ENCODE results near the gene TGFB3. TPM values are rescaled to one million over a fixed set of nuclear protein-coding genes. Genes with fewer than 3 reads are reported as not detected.

Gene TGFB3
- total and polyA plus RNA-seq, 4 donors, result 2.1 to 5.8 (median 3.2) TPM

DNA sequence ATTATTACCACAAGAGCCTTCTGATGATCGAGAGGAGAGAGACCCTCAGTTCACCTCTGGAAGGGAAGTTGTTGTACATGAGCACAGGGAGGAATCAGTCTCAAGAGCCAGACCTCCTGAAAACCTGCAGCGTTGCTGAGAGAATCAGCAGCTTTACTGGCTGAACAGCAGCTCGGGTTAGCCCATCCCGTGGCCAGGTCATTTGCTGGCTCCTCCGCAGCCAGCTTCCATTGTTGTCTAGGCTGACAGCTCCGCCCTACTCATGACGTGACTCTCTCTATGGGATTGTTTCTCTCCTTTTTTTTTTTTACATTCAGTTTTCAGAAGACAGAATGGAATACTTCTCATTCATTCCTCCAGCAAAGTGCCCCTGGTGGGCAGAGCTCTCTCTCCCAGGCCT lies 69.9 kb downstream of the TGFB3 start:
- DNase-seq (ENCODE audit: low spot score), result no peak
- TF ChIP-seq FOXA2 (IDR thresholded peaks at IDR 0.05), result no peak
- TF ChIP-seq SP1 (IDR thresholded peaks at IDR 0.05), result no peak
- no peaks in the 10 kb centered on the region for H3K27me3 ChIP-seq (ENCODE audit: control insufficient read depth in 4 of 4, insufficient read depth in 4 of 4, low read length in 3 of 4)
- no peak overlapping the region for H3K9ac ChIP-seq (ENCODE audit: low read depth in 1 of 2, low read length in 2 of 2)
- no peak overlapping the region for H3K4me3 ChIP-seq (ENCODE audit: low read depth in 1 of 3, low read length in 3 of 3)
- H3K9me3 ChIP-seq (ENCODE audit: control insufficient read depth in 4 of 4, low read length in 3 of 4), result no peaks in the 10 kb centered on the region
- H3K36me3 ChIP-seq (ENCODE audit: control insufficient read depth in 4 of 4, insufficient read depth in 3 of 4, low read depth in 1 of 4, low read length in 3 of 4), result peaks cover 0 to 2% (median 0%) of the 10 kb centered on the region in 4 donors
- no peaks in the 10 kb centered on the region for H3K4me1 ChIP-seq (ENCODE audit: control insufficient read depth in 4 of 4, insufficient read depth in 4 of 4, low read length in 3 of 4)
- 84% methylated on average over 7 of the region's 7 CpGs for WGBS
- no peak overlapping the region for H3K27ac ChIP-seq (ENCODE audit: low read depth in 1 of 2, low read length in 2 of 2)

DNA sequence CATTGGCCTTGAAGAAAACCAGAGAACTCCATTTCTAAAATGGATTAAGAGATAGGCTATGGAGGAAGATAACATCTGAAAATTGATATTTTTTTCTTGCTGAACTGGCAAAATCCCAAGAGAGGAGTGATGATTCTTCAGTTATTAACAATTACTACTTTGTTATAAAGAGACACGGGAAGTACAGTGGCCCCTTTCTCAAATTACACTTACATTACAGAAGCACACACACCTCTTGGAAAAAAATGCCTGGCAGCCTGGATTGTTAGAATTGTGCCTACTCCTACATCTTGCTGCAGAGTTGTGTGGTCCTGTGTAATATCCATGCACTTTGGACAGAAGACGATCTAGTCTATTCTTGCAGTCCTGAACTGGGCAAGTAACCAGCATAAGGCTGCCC lies 71.7 kb downstream of the TGFB3 start:
- H3K4me3 ChIP-seq (ENCODE audit: low read depth in 1 of 3, low read length in 3 of 3), result no peak overlapping the region
- TF ChIP-seq SP1 (IDR thresholded peaks at IDR 0.05), result no peak
- TF ChIP-seq JUND (IDR thresholded peaks at IDR 0.05), result no peak
- no peak for TF ChIP-seq RAD21 (IDR thresholded peaks at IDR 0.05)
- TF ChIP-seq EGR1 (IDR thresholded peaks at IDR 0.05; ENCODE audit: low read depth in 2 of 2), result no peak
- TF ChIP-seq, protein P1, sequence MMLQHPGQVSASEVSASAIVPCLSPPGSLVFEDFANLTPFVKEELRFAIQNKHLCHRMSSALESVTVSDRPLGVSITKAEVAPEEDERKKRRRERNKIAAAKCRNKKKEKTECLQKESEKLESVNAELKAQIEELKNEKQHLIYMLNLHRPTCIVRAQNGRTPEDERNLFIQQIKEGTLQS (IDR thresholded peaks at IDR 0.05), result no peak
- no peaks in the 10 kb centered on the region for H3K4me1 ChIP-seq (ENCODE audit: control insufficient read depth in 4 of 4, insufficient read depth in 4 of 4, low read length in 3 of 4)
- no peak overlapping the region for H3K27ac ChIP-seq (ENCODE audit: low read depth in 1 of 2, low read length in 2 of 2)
- no peak for DNase-seq (ENCODE audit: low spot score)
- no peaks in the 10 kb centered on the region for H3K9me3 ChIP-seq (ENCODE audit: control insufficient read depth in 4 of 4, low read length in 3 of 4)
- H3K27me3 ChIP-seq (ENCODE audit: control insufficient read depth in 4 of 4, insufficient read depth in 4 of 4, low read length in 3 of 4), result no peaks in the 10 kb centered on the region
- no peak overlapping the region for H3K9ac ChIP-seq (ENCODE audit: low read depth in 1 of 2, low read length in 2 of 2)
- peaks cover 0 to 2% (median 0%) of the 10 kb centered on the region in 4 donors for H3K36me3 ChIP-seq (ENCODE audit: control insufficient read depth in 4 of 4, insufficient read depth in 3 of 4, low read depth in 1 of 4, low read length in 3 of 4)
- WGBS, result 88% methylated on average over 2 of the region's 2 CpGs

DNA sequence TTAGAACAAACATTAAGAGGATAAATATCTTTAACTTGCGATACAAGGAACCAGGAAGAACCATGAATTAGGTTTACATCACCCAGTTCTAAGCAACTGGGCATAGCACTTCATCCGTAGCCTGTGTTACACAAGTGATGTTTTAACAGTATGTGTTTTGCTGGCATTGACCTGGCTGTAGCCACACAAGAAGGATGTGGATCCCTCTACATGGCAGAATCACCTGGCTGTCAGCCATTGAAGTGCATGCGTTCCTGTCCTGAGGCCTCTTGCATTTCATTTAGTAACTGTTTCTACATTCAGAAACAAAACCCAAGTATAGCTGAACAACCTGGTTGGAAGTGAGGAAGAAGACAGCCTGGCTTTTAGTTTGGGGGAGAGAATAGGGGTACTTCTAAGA lies 72.2 kb downstream of the TGFB3 start:
- 95% methylated on average over 3 of the region's 3 CpGs for WGBS
- DNase-seq (ENCODE audit: low spot score), result no peak
- H3K36me3 ChIP-seq (ENCODE audit: control insufficient read depth in 4 of 4, insufficient read depth in 3 of 4, low read depth in 1 of 4, low read length in 3 of 4), result peaks cover 0 to 2% (median 0%) of the 10 kb centered on the region in 4 donors
- TF ChIP-seq, protein P2, sequence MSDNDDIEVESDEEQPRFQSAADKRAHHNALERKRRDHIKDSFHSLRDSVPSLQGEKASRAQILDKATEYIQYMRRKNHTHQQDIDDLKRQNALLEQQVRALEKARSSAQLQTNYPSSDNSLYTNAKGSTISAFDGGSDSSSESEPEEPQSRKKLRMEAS (IDR thresholded peaks at IDR 0.05), result no peak
- TF ChIP-seq EGR1 (IDR thresholded peaks at IDR 0.05; ENCODE audit: low read depth in 2 of 2) (no peak), FOXA2 (IDR thresholded peaks at IDR 0.05) (no peak), HNF4A (conservative IDR thresholded peaks at IDR 0.05) (no peak), RXRA (IDR thresholded peaks at IDR 0.05) (no peak), GABPA (IDR thresholded peaks at IDR 0.05 in 1 of 2, conservative IDR thresholded peaks at IDR 0.05 in 1 of 2) (no peak), NR2F2 (IDR thresholded peaks at IDR 0.05) (no peak), TAF1 (conservative IDR thresholded peaks at IDR 0.05) (no peak), YY1 (IDR thresholded peaks at IDR 0.05) (no peak), FOXA1 (IDR thresholded peaks at IDR 0.05) (no peak), RAD21 (IDR thresholded peaks at IDR 0.05) (no peak), JUND (IDR thresholded peaks at IDR 0.05) (no peak), SP1 (IDR thresholded peaks at IDR 0.05) (no peak), HNF4G (IDR thresholded peaks at IDR 0.05) (no peak)
- TF ChIP-seq, protein P3, sequence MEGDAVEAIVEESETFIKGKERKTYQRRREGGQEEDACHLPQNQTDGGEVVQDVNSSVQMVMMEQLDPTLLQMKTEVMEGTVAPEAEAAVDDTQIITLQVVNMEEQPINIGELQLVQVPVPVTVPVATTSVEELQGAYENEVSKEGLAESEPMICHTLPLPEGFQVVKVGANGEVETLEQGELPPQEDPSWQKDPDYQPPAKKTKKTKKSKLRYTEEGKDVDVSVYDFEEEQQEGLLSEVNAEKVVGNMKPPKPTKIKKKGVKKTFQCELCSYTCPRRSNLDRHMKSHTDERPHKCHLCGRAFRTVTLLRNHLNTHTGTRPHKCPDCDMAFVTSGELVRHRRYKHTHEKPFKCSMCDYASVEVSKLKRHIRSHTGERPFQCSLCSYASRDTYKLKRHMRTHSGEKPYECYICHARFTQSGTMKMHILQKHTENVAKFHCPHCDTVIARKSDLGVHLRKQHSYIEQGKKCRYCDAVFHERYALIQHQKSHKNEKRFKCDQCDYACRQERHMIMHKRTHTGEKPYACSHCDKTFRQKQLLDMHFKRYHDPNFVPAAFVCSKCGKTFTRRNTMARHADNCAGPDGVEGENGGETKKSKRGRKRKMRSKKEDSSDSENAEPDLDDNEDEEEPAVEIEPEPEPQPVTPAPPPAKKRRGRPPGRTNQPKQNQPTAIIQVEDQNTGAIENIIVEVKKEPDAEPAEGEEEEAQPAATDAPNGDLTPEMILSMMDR (IDR thresholded peaks at IDR 0.05; ENCODE audit: low read depth, low read length, missing input control), result no peak
- TF ChIP-seq, protein P4, sequence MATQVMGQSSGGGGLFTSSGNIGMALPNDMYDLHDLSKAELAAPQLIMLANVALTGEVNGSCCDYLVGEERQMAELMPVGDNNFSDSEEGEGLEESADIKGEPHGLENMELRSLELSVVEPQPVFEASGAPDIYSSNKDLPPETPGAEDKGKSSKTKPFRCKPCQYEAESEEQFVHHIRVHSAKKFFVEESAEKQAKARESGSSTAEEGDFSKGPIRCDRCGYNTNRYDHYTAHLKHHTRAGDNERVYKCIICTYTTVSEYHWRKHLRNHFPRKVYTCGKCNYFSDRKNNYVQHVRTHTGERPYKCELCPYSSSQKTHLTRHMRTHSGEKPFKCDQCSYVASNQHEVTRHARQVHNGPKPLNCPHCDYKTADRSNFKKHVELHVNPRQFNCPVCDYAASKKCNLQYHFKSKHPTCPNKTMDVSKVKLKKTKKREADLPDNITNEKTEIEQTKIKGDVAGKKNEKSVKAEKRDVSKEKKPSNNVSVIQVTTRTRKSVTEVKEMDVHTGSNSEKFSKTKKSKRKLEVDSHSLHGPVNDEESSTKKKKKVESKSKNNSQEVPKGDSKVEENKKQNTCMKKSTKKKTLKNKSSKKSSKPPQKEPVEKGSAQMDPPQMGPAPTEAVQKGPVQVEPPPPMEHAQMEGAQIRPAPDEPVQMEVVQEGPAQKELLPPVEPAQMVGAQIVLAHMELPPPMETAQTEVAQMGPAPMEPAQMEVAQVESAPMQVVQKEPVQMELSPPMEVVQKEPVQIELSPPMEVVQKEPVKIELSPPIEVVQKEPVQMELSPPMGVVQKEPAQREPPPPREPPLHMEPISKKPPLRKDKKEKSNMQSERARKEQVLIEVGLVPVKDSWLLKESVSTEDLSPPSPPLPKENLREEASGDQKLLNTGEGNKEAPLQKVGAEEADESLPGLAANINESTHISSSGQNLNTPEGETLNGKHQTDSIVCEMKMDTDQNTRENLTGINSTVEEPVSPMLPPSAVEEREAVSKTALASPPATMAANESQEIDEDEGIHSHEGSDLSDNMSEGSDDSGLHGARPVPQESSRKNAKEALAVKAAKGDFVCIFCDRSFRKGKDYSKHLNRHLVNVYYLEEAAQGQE (IDR thresholded peaks at IDR 0.05), result no peak
- TF ChIP-seq, protein P1 (IDR thresholded peaks at IDR 0.05), result no peak
- TF ChIP-seq, protein P5, sequence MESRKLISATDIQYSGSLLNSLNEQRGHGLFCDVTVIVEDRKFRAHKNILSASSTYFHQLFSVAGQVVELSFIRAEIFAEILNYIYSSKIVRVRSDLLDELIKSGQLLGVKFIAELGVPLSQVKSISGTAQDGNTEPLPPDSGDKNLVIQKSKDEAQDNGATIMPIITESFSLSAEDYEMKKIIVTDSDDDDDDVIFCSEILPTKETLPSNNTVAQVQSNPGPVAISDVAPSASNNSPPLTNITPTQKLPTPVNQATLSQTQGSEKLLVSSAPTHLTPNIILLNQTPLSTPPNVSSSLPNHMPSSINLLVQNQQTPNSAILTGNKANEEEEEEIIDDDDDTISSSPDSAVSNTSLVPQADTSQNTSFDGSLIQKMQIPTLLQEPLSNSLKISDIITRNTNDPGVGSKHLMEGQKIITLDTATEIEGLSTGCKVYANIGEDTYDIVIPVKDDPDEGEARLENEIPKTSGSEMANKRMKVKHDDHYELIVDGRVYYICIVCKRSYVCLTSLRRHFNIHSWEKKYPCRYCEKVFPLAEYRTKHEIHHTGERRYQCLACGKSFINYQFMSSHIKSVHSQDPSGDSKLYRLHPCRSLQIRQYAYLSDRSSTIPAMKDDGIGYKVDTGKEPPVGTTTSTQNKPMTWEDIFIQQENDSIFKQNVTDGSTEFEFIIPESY (IDR thresholded peaks at IDR 0.05), result no peak
- H3K4me1 ChIP-seq (ENCODE audit: control insufficient read depth in 4 of 4, insufficient read depth in 4 of 4, low read length in 3 of 4), result no peaks in the 10 kb centered on the region
- no peaks in the 10 kb centered on the region for H3K9me3 ChIP-seq (ENCODE audit: control insufficient read depth in 4 of 4, low read length in 3 of 4)
- H3K4me3 ChIP-seq (ENCODE audit: low read depth in 1 of 3, low read length in 3 of 3), result no peak overlapping the region
- H3K9ac ChIP-seq (ENCODE audit: low read depth in 1 of 2, low read length in 2 of 2), result no peak overlapping the region
- no peaks in the 10 kb centered on the region for H3K27me3 ChIP-seq (ENCODE audit: control insufficient read depth in 4 of 4, insufficient read depth in 4 of 4, low read length in 3 of 4)
- H3K27ac ChIP-seq (ENCODE audit: low read depth in 1 of 2, low read length in 2 of 2), result no peak overlapping the region

Measured in liver (tissue), 9 donors.